Measurements from ENCODE around the gene GGTLC1.
"Not testable (repeated sequence)": the region's sequence is repeated elsewhere in the genome, so short reads cannot be mapped to it uniquely, and the experiment has no call there.

GGTLC1 gene

DNA sequence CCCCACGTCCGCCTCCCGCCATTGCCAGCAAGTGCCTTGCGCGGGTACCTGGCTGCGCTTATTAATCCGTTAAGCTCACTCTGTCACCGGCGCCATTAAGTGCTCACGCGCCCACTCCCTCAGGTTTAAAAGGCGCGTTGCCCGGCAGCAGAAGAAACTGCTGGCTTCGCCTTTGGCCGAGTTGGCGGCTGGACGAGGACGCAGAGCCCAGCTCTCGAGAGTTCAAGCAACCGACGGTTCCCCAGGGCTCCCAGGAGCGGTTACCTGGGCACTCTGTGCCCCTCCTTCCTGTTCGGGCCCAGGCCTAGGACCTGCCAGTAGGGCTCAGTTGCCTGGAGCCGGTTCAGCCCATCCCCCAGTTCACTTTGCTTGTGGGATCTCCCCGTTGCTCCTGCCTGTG lies at the start of gene GGTLC1:
TSS of gene GGTLC1 (minus strand) at position 219 of the 400 bp plus-strand sequence. CDS start 2,168 bp downstream, outside the sequence.
- no peak for DNase-seq (ENCODE audit: low read depth)

DNA sequence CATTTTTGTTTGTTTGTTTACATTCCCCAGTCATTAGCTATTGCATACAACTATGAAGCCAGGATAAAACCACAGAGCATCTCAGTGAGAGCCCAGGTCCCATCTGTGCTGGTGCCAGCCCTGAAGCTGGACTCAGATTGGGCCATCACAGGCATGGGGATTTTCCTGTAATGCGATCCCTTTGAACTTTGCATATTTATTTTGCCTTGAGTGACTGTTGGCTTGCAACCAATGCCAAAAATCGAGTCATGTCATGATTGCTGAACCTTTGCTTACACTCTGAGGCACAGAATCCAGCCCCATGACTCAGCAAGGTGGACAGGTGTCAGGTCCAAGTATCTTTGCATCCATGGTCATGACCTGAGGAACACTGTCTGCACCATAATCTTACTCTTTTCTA lies 46.2 kb upstream of the GGTLC1 start:
- DNase-seq (ENCODE audit: low read depth): no peak

DNA sequence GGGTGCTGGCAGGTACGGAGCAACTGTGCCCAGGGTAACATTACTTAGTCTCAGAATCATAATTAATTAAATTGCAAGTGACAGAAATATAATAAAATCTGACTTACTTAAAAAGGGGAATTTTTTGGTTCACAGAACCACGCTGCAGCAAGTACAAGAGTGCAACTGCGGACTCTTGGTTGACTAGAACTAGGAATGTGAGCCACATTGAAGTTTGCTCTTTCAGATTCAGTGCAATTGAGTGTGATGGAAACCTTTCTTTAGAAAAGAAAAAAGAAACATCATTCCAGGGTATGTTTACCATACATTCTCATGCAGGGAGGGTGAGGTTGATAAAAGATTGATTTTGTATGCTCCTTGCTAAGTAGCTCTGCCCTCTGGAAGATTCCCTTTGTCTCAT lies 45.0 kb upstream of the GGTLC1 start:
- no peak for DNase-seq (ENCODE audit: low read depth)

DNA sequence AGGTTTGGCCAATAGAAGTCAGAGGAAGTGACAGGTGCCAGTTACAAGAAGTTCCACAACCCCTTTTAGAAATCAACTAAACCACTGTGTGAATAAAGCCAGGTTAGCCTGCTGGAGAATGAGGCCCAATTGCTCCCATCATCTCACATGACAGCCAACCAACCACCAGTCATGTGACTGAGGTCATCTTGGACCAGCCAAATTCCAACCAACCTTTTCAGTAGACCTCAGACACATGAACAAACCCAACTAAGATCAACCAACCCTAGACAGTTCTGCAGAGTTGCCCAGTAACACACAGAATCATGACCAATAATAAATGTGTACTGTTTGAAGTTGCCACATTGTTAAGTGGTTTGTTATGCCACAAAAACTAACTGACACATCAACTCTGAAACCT lies 44.6 kb upstream of the GGTLC1 start:
- no peak for DNase-seq (ENCODE audit: low read depth)

DNA sequence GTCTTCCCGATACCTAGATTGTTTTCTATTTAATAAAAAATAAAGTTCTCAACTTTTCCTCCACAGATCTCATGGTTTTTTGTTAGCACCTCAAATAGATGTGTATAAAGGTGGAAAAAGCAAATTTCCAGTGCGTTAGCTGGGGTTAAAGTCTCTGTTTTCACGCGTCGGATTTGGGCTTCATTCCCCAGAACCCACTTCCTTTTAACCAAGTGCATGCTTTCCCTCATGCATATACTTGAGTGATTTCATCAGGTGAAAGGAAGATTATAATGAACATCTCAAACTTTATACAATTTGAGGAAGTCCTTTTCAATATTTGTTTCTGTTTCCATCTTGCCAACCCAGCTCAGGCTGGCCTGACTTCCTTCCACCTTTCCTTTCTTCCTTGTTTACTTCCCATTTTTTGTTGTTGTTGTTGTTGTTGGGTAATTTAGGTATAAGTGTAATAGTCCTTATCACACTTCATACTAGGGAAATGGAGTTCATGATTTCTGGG lies 43.9 kb upstream of the GGTLC1 start:
- no peak for DNase-seq (ENCODE audit: low read depth)

DNA sequence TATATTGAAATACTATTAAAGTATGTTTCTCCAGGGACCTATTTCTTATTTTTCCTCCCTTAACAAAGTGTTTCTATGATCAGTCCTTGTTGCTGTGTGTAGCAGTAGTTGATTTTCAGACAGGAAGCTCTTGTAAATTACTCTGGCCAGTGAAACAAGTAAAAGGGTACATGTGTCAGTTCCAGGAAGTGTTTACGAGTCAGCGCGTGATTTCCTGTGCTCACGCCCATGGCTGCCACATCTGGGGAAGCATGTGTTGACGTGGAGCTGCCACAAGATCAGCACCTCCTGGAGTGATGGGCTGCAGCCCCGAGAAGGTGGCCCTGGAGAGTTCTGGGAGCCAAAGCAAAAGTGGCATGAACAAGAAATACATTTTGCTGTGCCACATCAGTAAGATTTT lies 38.6 kb upstream of the GGTLC1 start:
- DNase-seq (ENCODE audit: low read depth): peak; percentile 48

DNA sequence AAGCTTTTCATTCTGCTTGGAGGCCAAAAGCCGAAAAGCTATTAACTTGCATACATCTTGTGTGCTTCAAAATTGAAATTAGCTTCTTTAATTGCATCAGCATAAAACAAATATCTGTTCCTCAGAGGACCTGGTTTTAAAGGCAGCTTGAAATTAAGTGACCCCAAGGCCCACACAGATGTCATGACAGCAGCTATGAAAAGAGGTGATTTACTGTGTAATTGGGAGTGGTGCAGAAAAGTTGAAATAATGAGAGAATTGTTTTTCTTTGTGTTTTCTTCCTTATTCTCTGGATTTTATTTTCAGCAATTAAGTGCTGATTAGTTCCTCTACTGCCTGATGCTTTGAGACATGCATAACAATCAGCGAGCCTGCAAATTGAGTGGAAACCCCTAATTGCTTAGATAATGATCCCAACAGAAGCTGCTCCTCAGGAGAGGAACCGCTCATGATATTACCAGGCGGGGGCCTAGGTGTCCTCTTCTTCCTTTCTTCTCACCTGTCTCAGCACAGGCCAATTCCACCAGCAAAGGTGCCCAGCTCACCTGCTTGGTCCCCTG lies 34.1 kb upstream of the GGTLC1 start:
- DNase-seq (ENCODE audit: low read depth): no peak

DNA sequence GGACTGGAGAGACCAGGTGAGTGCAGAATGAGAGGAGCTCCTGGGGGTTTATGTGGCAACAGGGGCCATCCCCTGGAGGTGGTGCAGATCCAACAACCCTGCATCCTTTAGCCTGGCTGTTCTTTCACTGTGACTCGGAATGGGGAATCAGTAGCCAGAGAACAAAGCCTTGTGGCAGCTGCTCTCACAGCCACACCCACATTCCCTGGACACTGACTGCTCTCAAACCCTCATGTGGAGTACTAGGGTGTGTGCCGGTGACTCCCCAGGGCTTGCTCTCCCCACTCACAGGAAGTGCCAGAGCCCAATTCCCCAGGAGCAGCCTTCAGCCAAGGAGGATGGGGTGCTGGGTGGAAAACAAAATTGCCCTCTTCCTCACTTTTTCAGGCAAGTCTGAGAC lies 30.2 kb upstream of the GGTLC1 start:
- no peak for DNase-seq (ENCODE audit: low read depth)

DNA sequence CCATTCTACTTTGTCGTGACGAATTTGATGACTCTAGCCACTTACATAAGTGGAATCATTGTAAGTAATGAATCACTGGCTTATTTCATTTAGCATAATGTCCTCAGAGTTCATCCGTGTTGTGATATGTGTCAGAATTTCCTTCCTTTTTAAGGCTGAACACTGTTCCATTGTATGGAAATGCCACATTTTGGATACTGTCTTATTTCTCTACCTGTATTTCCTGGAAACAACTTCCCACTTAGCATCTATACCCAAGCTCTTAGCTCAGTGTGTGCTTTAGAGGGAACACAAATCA lies 28.8 kb upstream of the GGTLC1 start:
- DNase-seq (ENCODE audit: low read depth): no peak

DNA sequence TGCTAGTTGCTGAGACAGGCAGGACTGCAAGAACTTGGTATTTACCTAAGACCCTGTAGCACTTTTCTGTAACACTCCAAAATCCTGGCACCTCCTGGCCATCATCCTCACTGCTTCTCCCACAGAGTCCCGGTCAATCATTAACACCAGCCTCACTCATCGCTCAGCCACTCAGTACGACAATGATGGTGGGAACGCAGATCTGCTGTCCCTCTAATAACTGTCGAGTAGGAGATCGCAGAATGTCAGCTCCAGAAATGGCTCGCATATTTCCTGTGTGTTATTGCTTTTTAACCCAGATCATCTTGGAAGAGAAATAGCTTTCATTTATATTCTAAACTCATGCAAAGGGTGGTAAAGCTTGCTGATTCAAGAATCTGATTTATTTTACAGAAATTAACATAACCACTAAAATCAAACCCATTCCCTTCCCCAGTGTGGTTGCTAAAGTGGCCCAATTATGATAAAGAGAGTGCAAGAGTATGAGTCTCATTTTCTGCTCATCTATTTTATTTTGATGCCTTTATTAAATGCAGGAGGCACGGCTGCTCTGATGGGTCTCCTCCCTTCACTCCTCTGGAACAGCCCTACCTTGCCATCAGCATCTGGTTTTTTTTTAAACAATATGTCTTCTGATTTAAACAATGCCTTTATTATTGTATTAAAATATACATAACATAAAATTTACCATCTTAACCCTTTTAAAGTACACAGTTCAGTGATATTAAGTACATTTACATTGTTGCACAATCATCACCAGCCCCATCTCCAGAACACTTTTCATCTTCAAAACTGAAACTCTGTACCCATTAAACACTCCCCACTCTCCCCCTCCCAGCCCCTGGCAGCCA lies 28.3 kb upstream of the GGTLC1 start:
- DNase-seq (ENCODE audit: low read depth): no peak

DNA sequence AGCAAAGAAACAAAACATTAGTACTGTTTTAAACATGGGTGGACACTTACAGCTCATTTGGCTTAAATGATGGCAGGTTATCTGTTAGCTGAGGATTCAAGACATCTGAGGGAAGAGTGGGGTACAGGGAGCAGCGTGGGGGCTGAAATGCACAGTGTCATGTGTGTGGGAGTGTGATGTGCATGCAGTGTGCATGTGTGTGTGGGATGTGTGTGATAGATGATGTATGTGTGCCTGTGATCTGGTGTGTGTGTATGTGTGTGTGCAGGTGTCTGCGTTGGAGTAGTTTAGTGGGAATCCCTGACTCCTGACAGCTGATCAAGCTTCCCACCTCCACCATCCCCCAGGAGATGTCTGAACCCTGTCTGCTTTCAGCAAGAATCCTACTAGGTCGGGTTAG lies 25.4 kb upstream of the GGTLC1 start:
- DNase-seq (ENCODE audit: low read depth): no peak

DNA sequence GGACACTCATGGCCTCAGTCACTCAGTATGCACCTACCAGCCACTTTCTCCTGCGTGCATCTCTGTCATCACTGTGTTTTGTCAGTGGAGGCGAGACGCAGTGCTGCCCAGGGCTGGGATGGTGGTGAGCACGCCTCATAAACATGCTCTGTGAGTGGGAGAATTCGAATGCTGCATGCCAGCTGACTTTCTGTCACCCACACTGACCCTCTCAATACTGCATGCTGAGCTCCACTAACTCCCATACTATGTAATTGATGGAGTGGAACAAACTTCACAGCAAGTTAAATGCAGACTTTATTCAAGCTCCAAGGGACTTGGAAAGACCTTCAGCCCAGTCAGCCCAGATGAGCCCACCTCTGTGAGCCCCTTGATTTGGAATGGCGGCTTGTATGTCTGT lies 22.7 kb upstream of the GGTLC1 start:
- no peak for DNase-seq (ENCODE audit: low read depth)

DNA sequence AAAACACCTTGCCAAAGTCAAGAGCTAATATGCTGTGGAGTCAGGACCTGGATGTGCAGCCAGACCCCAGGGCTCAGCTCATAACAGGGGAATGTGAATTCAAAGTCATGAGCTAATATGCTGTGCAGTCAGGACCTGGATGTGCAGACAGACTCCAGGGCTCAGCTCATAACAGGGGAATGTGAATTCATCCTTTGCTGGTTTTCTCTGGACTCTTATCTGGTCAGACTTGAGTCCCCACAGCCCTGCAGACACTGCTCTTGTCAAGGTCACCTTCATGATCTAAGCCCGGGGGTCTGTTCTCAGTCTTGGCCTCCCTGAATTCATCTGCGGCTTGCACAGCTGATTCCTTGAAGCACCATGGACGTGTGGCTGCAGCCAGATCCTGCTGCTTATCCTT lies 19.2 kb upstream of the GGTLC1 start:
- DNase-seq (ENCODE audit: low read depth): no peak

DNA sequence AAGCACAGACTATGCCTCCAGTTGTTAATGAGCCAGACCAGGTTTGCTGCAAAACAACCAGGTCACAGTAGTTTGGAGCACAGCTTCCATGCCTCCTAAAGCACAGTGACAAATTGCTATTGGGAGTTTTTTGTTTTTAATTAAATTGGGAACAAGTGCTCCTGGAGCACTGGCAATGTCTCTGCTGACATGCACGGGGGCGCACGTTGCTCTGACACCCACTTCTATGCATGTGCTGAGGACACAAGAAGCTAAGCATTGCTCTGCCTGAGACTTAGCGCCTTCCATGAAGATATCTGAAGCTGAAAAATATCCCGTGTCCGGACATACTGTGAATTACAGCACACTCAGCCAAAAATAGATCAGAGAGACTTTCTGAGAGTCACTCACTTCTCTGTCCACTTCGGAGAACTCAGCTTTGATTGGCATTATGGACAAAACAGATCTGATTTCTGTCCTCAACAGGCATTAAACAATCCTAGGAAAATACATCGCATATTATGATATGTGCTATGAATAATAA lies 18.6 kb upstream of the GGTLC1 start:
- no peak for DNase-seq (ENCODE audit: low read depth)

DNA sequence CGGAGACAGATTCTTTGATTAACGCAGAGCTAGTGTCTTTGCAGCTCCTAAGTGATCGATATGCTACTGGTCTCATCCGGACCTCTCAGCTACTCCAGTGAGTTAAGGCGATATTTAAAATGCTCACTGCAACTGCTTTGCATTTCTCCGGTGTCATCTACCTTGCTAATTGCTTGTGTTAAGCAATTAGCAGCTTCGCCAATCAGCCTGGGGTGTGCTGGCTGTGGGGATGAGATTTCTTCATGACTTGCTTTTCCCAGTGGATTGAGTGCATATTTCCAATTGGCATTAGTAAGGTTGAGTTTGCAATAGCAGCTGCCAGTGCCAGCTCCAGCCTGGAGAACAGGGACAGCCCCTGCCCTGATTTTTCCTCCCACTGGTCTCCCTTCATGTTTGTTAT lies 18.0 kb upstream of the GGTLC1 start:
- DNase-seq (ENCODE audit: low read depth): no peak

DNA sequence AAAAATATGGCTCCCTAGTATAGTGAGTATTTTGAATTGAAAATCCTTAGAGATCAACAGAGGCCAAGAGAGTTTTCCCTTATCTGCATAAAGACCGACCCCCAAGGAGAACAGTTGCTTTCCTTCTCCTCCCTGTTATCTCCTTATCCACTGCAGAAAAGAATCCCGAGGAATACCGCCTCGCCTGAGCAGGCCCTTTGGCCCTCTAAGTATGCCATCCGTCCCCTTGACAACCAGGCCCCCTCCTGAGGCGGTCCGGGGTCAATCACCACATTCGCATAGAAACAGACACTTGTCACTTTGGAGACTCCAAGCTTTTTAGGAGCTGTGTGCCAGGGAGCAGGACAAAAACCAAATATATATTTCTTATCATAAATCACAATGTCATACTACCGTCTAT lies 15.9 kb upstream of the GGTLC1 start:
- DNase-seq (ENCODE audit: low read depth): no peak

DNA sequence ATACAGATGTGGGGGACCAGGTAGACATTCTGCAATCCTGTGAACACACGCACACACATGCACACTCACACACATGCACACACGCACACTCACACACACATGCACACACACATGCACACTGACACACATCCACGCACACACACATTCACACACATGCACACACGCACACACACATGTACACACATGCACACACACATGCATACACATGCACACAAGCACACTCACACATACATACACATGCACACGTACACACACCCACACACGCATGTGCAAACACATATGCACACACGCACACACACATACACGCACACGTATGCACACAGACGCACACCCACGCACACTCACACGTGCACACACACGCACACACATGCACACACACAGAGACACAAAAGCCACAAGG lies 14.3 kb upstream of the GGTLC1 start:
- DNase-seq (ENCODE audit: low read depth): no peak

DNA sequence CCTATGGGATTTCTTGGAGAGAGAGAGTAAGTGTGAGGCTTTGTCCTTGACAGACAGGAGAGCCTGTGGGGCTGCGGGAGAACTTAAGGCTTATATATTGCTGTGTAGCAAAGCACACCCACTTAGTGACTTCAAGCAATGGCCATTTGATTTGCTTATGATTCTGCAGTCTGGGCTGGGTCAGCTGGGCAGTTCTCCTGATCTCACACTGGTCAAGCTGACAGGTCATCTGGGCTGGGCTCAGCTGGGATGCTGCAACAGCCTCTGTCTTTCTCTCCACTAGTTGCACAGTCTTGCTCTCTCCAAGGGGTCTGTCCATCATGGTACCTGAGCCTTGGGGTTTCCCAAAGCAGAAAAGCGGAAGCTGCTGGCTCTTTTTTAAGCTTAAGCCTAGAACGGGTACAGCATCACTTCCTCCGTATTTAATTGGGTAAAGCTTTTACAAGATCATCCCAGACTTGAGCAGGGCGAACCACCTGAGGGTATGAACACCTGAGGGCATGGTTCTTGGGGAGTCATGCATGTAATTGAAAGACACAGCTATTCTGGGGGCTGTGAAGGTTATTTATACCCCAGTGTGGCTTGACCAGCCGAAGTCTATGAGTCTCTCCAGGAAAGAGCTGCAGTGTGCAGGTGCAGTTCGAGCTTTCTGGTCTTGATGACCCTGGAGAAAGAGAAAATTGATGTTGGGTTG lies 13.3 kb upstream of the GGTLC1 start:
- no peak for DNase-seq (ENCODE audit: low read depth)

DNA sequence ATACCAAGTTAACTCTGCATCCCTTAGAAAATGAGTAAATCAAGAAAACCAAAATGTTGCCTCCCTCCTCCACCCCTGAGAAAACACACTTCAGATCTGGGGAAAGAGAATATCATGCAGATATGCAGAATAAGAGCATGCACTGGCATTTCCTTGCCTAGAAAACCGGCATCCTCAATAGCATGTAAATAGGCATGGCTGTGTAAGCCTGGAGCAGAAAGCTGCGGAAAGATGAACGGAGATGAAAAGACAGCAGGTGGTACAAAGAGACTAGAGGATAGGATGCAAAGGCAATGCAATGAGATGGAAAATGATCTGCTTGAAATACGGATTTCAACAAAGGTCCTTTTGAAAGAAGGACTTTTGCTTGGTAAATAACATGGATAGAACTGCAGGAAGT lies 10.3 kb upstream of the GGTLC1 start:
- DNase-seq (ENCODE audit: low read depth): no peak

DNA sequence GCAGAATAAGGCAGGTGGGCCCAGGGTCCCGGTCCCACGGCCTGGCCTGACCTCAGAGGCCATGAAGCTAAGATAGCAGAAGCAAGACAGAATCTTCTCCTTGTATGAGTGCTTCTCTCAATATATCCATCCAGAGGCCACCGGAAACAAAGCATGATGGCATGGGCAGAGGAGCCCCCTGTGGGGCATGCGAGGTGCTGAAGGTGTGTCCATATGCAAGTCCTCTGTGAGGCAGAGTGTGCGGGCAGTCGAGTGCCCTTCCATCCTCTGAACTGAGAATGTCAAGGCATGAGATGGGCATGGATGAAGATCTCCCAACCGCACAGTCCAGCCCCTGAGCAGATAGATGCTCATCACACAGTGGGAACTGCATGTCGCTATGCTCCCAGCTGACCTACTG lies 9.8 kb upstream of the GGTLC1 start:
- no peak for DNase-seq (ENCODE audit: low read depth)

DNA sequence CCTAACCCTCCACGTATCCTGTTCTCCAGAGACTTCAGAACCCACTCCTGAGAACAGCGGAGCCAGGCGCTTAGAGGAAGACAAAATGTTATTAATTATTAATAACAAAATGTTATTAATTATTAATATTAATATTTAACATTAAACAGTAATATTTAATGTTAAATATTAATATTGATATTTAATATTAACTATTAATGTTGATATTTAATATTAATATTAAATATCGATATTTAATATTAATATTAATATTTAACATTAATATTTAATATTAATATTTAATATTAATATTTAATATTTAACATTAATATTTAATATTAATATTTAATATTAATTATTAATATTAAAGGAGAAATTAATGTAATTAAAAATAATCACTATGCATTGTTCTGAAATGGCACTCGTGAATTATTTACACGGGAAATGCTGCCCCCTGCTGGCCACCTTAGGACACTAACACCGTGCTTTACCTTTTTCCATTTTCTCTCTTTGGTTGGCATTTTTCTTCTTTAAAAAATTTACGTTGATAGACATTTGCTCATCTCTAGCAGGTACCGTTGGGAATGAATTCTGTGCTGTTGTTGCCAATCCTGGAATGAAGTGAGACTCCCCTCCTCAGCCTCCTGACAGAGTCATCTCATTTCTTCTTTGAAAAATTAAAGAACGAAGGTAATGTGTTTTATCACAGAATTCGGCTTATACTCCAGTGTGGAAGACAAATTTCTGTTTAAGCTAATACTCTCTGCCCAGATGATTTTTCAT lies 7.5 kb upstream of the GGTLC1 start:
- DNase-seq (ENCODE audit: low read depth): peak; percentile 63

DNA sequence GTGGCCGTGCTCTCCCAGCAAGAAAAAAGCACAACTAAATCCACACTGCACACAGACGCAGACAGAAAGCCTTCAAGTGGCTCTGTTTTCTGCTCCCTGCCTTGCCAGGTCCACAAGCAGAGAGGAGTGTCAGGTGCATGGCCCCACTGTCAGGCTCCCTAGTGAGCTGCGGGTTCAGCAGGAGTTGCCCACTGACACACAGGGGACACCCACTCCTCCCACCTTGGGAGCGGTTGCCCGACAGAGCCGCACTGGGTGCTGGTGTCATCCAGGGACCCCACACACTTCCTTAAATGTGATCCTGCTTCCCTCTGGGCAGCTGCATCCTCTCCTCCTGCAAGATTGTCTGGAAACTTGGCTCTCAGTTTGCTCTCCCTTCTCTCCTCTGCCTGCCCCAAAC lies 6.7 kb upstream of the GGTLC1 start:
- not testable (repeated sequence) for DNase-seq (ENCODE audit: low read depth)

Data from activated T-cell treated with anti-CD3 and anti-CD28 coated beads for 1 hour (primary cell).